Activated naive CD4-positive, alpha-beta T cell treated with anti-CD3 and anti-CD28 coated beads, Interleukin-2, amount 50 U/mL, for 24 hours (primary cell): ENCODE measurements around the gene SERF2.
"Not testable (repeated sequence)": the region's sequence is repeated elsewhere in the genome, so short reads cannot be mapped to it uniquely, and the experiment has no call there.

Experiments
- H3K27ac Mint-ChIP-seq: one replicate; pipeline ENCODE4 v1.8.0; 2021; ENCODE audit warnings: mild to moderate bottlenecking, mixed read lengths
- H3K27me3 Mint-ChIP-seq: one replicate; pipeline ENCODE4 v1.8.0; 2021; ENCODE audit warnings: mixed read lengths
- H3K36me3 Mint-ChIP-seq: one replicate; pipeline ENCODE4 v1.8.0; 2021; ENCODE audit warnings: mixed read lengths
- H3K4me1 Mint-ChIP-seq: one replicate; pipeline ENCODE4 v1.8.0; 2021; ENCODE audit warnings: mixed read lengths
- H3K4me3 Mint-ChIP-seq: one replicate; pipeline ENCODE4 v1.8.0; 2021; ENCODE audit warnings: mild to moderate bottlenecking, mixed read lengths
- H3K9me3 Mint-ChIP-seq: one replicate; pipeline ENCODE4 v1.8.0; 2021; ENCODE audit warnings: mixed read lengths

The SERF2 gene

DNA sequence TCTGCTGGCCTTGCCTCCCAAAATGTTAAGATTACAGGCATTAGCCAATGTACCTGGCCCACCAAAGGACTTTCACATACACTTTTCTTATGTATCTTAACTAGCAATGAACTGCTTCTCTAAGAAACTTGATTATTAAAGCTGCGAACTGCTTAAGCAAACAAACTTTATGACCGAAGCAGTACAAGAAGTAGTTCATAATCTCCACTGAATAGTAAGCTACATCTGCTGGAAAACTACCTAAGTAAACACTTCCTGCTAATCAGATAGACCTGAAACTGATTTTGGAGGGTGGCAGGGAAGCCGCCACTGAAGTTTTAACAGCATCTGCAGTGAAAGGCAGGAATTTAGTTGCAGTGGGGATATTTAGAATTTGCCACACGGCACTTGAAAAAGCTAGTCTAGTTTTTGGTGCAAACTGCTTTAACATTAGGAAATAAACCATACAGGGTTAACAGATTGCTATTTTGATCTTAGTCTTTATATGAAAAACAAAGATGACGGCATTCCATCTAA, 16.4 kb downstream of the SERF2 start:
- Mint-ChIP-seq H3K4me3 (no peak overlapping the region), H3K27ac (no peak overlapping the region), H3K4me1 (peaks cover 4% of the 10 kb centered on the region), H3K36me3 (peaks cover 18% of the 10 kb centered on the region), H3K9me3 (no peaks in the 10 kb centered on the region), H3K27me3 (no peaks in the 10 kb centered on the region)

- Mint-ChIP-seq H3K4me1 (peaks cover 4% of the 10 kb centered on the region), H3K9me3 (no peaks in the 10 kb centered on the region), H3K27me3 (no peaks in the 10 kb centered on the region), H3K36me3 (peaks cover 18% of the 10 kb centered on the region), H3K27ac (no peak overlapping the region), H3K4me3 (no peak overlapping the region)
Observed at GRCh38 chr15:43808960-43809678, 17.0 kb downstream of the SERF2 start.

- H3K27me3 Mint-ChIP-seq, H3K4me3 Mint-ChIP-seq, H3K9me3 Mint-ChIP-seq: not testable (repeated sequence)
- Mint-ChIP-seq H3K36me3 (peaks cover 18% of the 10 kb centered on the region), H3K27ac (peak overlapping the region; percentile 16), H3K4me1 (peaks cover 11% of the 10 kb centered on the region)
Observed at GRCh38 chr15:43815064-43815463, 22.9 kb downstream of the SERF2 start.

DNA sequence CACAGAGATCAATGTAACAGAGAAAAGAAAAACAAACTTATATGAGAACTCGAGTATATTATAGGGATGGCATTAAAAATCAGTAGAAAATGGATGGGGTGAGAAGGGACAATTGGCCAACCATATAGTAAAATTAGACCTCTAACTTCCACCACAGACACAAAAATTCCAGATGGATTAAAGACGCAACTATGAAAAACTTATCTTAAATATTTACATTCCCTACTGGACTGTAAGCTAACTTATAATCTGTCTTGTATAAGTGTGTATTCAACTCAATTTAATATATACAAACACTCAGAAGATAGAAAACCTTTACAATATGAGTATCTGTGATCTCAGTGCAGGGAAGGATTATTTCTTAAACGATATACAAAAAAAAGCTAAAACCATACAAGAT, 29.4 kb downstream of the SERF2 start:
- H3K9me3 Mint-ChIP-seq, result no peaks in the 10 kb centered on the region
- H3K4me1 Mint-ChIP-seq, result peaks cover 39% of the 10 kb centered on the region
- H3K27ac Mint-ChIP-seq, result no peak overlapping the region
- H3K27me3 Mint-ChIP-seq, result no peaks in the 10 kb centered on the region
- H3K4me3 Mint-ChIP-seq, result peak overlapping the region; percentile 79
- peaks cover 6% of the 10 kb centered on the region for H3K36me3 Mint-ChIP-seq

- Mint-ChIP-seq H3K4me3 (peak within 1 kb of the TSS; percentile 99), H3K9me3 (no peaks in the 10 kb centered on the region), H3K36me3 (peaks cover 5% of the 10 kb centered on the region), H3K27me3 (no peaks in the 10 kb centered on the region), H3K4me1 (peaks cover 59% of the 10 kb centered on the region), H3K27ac (peak within 1 kb of the TSS; percentile 99)
Observed at GRCh38 chr15:43824302-43825246, 32.5 kb downstream of the SERF2 start, which contains the start of gene MFAP1. TSS of gene MFAP1 (minus strand) at chr15:43824690. CDS start at chr15:43824569, 121 bp downstream.

- H3K27ac Mint-ChIP-seq, H3K27me3 Mint-ChIP-seq, H3K9me3 Mint-ChIP-seq, H3K36me3 Mint-ChIP-seq: not testable (repeated sequence)
- peaks cover 64% of the 10 kb centered on the region for H3K4me1 Mint-ChIP-seq
- H3K4me3 Mint-ChIP-seq, result peak overlapping the region; percentile 30
Observed at GRCh38 chr15:43825305-43825704, 33.2 kb downstream of the SERF2 start.

DNA sequence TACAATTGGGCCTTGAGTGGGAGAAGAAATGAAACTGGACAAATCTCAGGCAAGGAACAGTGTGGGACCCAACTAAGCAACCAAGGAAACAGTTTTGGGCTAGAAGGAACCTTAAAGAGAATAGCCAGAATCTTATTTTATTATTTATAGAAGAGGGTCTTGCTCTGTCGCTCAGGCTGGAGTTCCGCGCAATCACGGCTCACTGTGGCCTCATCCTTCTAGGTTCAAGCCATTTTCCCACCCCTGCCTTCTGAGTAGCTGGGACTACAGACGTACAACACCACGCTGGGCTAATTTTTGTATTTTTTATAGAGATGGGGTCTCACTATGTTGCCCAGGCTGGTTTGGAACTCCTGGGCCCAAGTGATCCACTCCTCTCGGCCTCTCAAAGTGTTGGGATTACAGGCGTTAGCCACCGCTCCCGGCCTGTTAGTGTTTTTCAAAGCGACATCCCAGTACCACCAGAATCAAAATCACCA, 33.9 kb downstream of the SERF2 start:
- Mint-ChIP-seq H3K4me3 (peak overlapping the region; percentile 91), H3K4me1 (peaks cover 60% of the 10 kb centered on the region), H3K27ac (peak overlapping the region; percentile 95), H3K27me3 (no peaks in the 10 kb centered on the region), H3K36me3 (peaks cover 8% of the 10 kb centered on the region), H3K9me3 (no peaks in the 10 kb centered on the region)

DNA sequence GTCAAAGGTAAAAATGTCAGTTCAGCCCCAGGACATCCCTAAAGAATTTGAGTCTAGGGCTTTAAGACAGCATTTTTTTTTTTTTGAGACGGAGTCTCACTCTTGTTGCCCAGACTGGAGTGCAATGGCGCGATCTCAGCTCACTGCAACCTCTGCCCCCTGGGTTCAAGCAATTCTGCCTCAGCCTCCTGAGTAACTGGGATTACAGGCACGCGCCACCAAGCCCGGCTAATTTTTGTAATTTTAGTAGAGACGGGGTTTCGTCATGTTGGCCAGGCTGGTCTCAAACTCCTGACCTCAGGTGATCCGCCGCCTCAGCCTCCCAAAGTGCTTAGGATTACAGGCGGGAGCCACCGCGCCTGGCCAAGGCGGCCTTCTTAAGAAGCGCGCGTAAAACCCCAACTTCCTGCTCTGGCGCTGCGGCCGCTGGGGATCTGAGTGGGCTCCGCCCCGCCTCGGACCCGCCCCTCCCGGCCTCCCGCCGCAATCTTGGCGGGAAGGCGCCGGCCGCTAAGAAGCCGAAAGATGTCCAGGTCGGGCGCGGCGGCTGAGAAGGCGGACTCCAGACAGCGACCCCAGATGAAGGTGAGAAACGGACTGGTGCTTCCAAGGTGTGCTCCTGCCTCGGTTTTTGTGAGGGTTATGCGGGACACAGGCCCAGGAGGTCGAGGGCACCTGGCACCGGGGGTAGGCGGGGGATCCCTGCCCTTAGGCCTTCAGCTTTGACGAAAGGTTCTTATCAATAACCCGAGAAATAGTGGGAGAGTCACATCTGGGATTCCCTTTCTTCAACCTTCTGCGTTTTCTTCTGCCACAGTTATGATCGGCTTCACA, 34.6 kb downstream of the SERF2 start, which contains the start of gene WDR76:
Gene WDR76 (plus strand): TSS at position 495 of the 834 bp plus-strand sequence. CDS start 31 bp downstream, at position 526.
- Mint-ChIP-seq H3K27me3 (no peaks in the 10 kb centered on the region), H3K4me1 (peaks cover 55% of the 10 kb centered on the region), H3K36me3 (peaks cover 8% of the 10 kb centered on the region)

DNA sequence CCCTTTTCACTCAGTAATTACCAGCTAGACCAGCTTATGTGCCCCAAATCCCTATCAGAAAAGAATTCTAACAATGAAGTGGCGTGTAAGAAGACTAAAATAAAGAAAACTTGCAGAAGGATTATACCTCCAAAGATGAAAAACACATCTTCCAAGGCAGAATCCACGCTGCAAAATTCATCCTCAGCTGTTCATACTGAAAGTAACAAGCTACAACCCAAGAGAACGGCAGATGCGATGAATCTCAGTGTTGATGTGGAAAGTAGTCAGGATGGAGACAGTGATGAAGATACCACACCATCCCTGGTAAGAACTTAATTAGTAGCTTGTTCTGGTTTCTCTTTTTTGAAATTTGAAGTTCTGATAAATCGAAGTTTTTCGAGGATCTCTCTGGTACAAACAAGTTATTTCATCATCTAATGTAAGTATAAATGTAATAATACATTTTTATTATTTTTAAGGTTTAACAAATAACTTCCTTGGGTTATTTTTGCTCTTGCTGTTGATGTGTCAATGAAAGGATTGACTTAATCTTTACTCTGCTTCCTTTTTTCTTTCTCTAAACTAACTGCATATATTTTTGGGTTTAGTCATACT, 36.0 kb downstream of the SERF2 start:
- H3K36me3 Mint-ChIP-seq, result peaks cover 8% of the 10 kb centered on the region

More for the DNA sequence above, 34.6 kb downstream of the SERF2 start, which contains the start of gene WDR76:
- Mint-ChIP-seq H3K27ac (peak within 1 kb of the TSS; percentile 95), H3K9me3 (no peaks in the 10 kb centered on the region), H3K4me3 (peak within 1 kb of the TSS; percentile 91)

GRCh38 chr15:43829951-43830540, 37.9 kb downstream of the SERF2 start:
- not testable (repeated sequence) for H3K4me3 Mint-ChIP-seq, H3K27ac Mint-ChIP-seq, H3K9me3 Mint-ChIP-seq, H3K27me3 Mint-ChIP-seq, H3K36me3 Mint-ChIP-seq
- H3K4me1 Mint-ChIP-seq, result peaks cover 51% of the 10 kb centered on the region

More for the DNA sequence above, 36.0 kb downstream of the SERF2 start:
- Mint-ChIP-seq H3K27me3 (no peaks in the 10 kb centered on the region), H3K4me1 (peaks cover 55% of the 10 kb centered on the region), H3K4me3 (peak overlapping the region; percentile 91), H3K9me3 (no peaks in the 10 kb centered on the region), H3K27ac (peak overlapping the region; percentile 95)

GRCh38 chr15:43830691-43831275, 38.7 kb downstream of the SERF2 start:
- H3K9me3 Mint-ChIP-seq, H3K36me3 Mint-ChIP-seq, H3K4me3 Mint-ChIP-seq, H3K27me3 Mint-ChIP-seq, H3K27ac Mint-ChIP-seq: not testable (repeated sequence)
- peaks cover 48% of the 10 kb centered on the region for H3K4me1 Mint-ChIP-seq

DNA sequence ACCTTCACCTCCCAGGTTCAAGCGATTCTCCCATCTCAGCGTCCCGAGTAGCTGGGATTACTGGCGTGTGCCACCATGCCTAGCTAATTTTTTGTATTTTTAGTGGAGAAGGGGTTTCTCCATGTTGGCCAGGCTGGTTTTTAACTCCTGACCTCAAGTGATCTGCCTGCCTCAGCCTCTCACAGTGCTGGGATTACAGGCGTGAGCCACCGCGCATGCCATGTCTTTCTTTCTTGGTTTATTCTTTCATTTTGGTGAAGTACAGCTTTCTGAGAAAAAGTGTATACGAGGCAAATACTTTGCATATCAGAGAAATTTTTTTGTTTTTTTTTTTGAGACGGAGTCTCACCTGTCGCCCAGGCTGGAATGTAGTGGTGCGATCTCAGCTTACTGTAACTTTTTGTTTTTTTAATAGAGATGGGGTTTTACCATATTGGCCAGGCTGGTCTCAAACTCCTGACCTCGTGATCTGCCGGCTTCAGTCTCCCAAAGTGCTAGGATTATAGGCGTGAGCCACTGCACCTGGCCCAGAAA, 39.5 kb downstream of the SERF2 start:
- not testable (repeated sequence) for H3K27ac Mint-ChIP-seq, H3K4me3 Mint-ChIP-seq, H3K36me3 Mint-ChIP-seq, H3K27me3 Mint-ChIP-seq, H3K9me3 Mint-ChIP-seq
- H3K4me1 Mint-ChIP-seq, result peaks cover 40% of the 10 kb centered on the region

DNA sequence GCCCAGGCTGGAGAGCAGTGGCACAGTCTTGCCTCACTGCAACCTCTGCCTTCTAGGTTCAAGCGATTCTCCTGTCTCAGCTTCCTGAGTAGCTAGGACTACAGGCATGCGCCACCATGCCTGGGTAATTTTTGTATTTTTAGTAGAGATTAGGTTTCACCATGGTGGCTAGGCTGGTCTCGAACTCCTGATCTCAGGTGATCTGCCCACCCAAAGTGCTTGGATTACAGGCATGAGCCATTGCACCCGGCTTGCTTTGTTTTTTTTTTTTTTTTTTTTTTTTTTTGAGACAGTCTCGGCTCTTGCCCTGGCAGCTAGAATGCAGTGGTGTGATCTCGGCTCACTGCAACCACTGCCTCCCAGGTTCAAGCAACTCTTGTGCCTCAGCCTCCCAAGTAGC, 40.4 kb downstream of the SERF2 start:
- H3K9me3 Mint-ChIP-seq, H3K27ac Mint-ChIP-seq, H3K36me3 Mint-ChIP-seq, H3K4me3 Mint-ChIP-seq, H3K27me3 Mint-ChIP-seq: not testable (repeated sequence)
- peaks cover 34% of the 10 kb centered on the region for H3K4me1 Mint-ChIP-seq

- Mint-ChIP-seq H3K27ac (no peak overlapping the region), H3K9me3 (no peaks in the 10 kb centered on the region), H3K36me3 (peaks cover 10% of the 10 kb centered on the region), H3K4me1 (no peaks in the 10 kb centered on the region), H3K4me3 (no peak overlapping the region), H3K27me3 (no peaks in the 10 kb centered on the region)
Observed at GRCh38 chr15:43845421-43845820, 53.3 kb downstream of the SERF2 start.
